ENCODE measurements around the gene BTBD9. TPM values are rescaled to one million over a fixed set of nuclear protein-coding genes. Genes with fewer than 3 reads are reported as not detected.
A peak's percentile ranks its signal among the peaks of the same experiment; 100 is the strongest.

Gene BTBD9
- total RNA-seq, 1 donor, result 25.3 TPM

- no peak for DNase-seq (ENCODE audit: insufficient read length, low spot score, missing footprints)
- no peaks in the 10 kb centered on the region for H3K9me3 ChIP-seq (ENCODE audit: low read depth, low read length)
- no peak for TF ChIP-seq CTCF (IDR thresholded peaks at IDR 0.05; ENCODE audit: extremely low read depth, low read depth, low read length)
- peaks cover 3% of the 10 kb centered on the region for H3K4me1 ChIP-seq (ENCODE audit: insufficient read depth, low read length)
- no peaks in the 10 kb centered on the region for H4K20me1 ChIP-seq (ENCODE audit: insufficient read depth, low read length)
- H3K27ac ChIP-seq (ENCODE audit: low read depth, low read length), result no peak overlapping the region
- H3K36me3 ChIP-seq (ENCODE audit: insufficient read depth, low read length), result no peaks in the 10 kb centered on the region
- H3K4me2 ChIP-seq (ENCODE audit: insufficient read depth, low read length), result no peak overlapping the region
- no peaks in the 10 kb centered on the region for H3K79me2 ChIP-seq (ENCODE audit: insufficient read depth, low read length)
- no peak overlapping the region for H2AFZ ChIP-seq (ENCODE audit: low read length)
- H3K4me3 ChIP-seq (ENCODE audit: insufficient read depth, low read length), result no peak overlapping the region
- H3K27me3 ChIP-seq (ENCODE audit: insufficient read depth, low read length), result no peaks in the 10 kb centered on the region
Measured at GRCh38 chr6:38375937-38376336, 263.8 kb downstream of the BTBD9 start.

DNA sequence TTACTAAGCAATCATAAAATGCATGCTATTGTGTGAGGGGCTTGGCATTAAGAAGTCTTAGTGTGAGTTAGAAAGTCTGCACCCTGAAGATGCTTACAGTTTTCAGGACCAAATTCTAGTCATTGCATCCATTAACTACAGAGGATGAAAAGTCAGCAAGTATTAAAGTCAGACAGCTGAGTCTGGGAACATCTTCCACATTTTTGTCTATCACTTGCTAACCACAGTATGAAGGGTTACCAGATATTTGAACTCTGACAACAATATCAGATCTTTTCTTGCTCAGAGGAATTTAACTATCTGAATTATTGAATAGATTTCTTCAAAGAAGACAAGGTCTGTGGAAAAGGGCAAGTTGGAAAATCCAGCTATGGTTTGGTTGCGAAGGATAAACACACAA lies 264.4 kb downstream of the BTBD9 start:
- Histone ChIP-seq H3K27me3 (ENCODE audit: insufficient read depth, low read length) (no peaks in the 10 kb centered on the region), H3K4me1 (ENCODE audit: insufficient read depth, low read length) (peaks cover 3% of the 10 kb centered on the region), H2AFZ (ENCODE audit: low read length) (no peak overlapping the region), H4K20me1 (ENCODE audit: insufficient read depth, low read length) (no peaks in the 10 kb centered on the region), H3K36me3 (ENCODE audit: insufficient read depth, low read length) (no peaks in the 10 kb centered on the region), H3K79me2 (ENCODE audit: insufficient read depth, low read length) (no peaks in the 10 kb centered on the region), H3K4me3 (ENCODE audit: insufficient read depth, low read length) (no peak overlapping the region), H3K9me3 (ENCODE audit: low read depth, low read length) (no peaks in the 10 kb centered on the region), H3K4me2 (ENCODE audit: insufficient read depth, low read length) (no peak overlapping the region), H3K27ac (ENCODE audit: low read depth, low read length) (no peak overlapping the region)
- no peak for DNase-seq (ENCODE audit: insufficient read length, low spot score, missing footprints)
- TF ChIP-seq CTCF (IDR thresholded peaks at IDR 0.05; ENCODE audit: extremely low read depth, low read depth, low read length), result no peak

DNA sequence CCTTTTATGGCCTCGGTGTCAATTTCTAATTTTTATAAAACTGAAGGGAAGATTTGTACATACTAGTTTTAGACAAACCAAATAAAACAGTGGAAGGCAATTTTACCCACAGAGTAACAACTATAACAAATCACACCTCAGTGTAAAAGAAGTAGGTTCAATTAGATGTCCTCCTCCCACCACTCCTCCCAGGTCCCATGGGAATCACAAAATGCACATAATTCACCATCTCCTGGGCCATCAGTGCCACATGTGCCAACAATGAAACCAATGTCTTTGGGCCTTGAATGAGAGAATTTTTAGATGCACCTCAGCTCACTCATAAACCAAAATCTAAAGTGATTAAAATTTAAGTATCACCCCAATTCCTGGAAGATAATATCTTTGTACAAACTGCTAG lies 267.8 kb downstream of the BTBD9 start:
- Histone ChIP-seq H3K4me2 (ENCODE audit: insufficient read depth, low read length) (no peak overlapping the region), H3K4me3 (ENCODE audit: insufficient read depth, low read length) (no peak overlapping the region), H3K36me3 (ENCODE audit: insufficient read depth, low read length) (no peaks in the 10 kb centered on the region), H3K79me2 (ENCODE audit: insufficient read depth, low read length) (no peaks in the 10 kb centered on the region), H3K4me1 (ENCODE audit: insufficient read depth, low read length) (peaks cover 3% of the 10 kb centered on the region), H3K9me3 (ENCODE audit: low read depth, low read length) (no peaks in the 10 kb centered on the region), H3K27ac (ENCODE audit: low read depth, low read length) (no peak overlapping the region), H2AFZ (ENCODE audit: low read length) (no peak overlapping the region), H4K20me1 (ENCODE audit: insufficient read depth, low read length) (no peaks in the 10 kb centered on the region), H3K27me3 (ENCODE audit: insufficient read depth, low read length) (no peaks in the 10 kb centered on the region)
- no peak for TF ChIP-seq CTCF (IDR thresholded peaks at IDR 0.05; ENCODE audit: extremely low read depth, low read depth, low read length)
- no peak for DNase-seq (ENCODE audit: insufficient read length, low spot score, missing footprints)

DNA sequence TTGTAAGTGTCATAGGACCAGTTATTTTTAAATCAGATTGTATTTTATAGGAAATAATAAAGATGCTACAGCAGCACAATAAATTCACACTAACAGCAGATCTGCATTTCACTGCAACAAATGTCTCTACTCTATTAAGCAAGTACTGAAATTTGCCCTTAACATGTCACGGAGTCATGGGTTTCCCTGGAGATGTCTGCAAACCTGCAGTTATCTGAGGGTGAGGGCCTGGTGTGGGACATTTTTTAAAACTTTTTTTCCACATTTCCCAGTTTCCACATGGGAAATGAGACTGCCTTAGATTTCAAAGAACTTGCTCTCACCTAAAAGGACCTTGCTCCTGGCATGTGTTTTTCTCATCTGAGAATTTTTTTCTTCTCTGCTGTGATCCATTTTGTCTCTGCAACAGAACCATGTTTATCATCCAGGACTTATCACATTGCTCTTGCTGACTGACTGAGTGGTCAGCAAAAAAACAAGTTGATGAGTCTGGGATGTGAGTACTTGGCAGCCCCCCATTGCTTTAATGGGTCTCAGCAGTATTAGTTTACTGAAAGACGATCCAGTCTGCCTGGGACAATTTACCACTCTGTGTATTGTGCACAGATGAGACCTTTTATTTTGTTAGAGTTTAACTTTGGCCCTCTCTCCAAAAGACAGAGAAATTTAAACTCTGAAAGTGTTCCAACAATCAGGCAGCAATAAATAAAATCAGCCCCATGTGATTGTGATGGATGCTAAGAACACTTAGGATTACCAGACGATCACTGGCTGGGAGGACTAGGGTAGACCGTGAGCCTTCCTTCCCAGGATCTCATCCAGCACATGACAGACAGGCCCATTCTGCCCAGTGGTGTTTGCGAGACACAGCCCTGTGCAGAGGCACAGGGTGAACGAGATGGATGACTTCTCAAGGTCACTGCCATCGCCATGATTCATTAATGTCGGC lies 268.8 kb downstream of the BTBD9 start:
- H3K27ac ChIP-seq (ENCODE audit: low read depth, low read length), result no peak overlapping the region
- TF ChIP-seq CTCF (IDR thresholded peaks at IDR 0.05; ENCODE audit: extremely low read depth, low read depth, low read length), result no peak
- no peaks in the 10 kb centered on the region for H3K36me3 ChIP-seq (ENCODE audit: insufficient read depth, low read length)
- H3K79me2 ChIP-seq (ENCODE audit: insufficient read depth, low read length), result no peaks in the 10 kb centered on the region
- no peaks in the 10 kb centered on the region for H4K20me1 ChIP-seq (ENCODE audit: insufficient read depth, low read length)
- no peak overlapping the region for H3K4me3 ChIP-seq (ENCODE audit: insufficient read depth, low read length)
- peak; percentile 55 for DNase-seq (ENCODE audit: insufficient read length, low spot score, missing footprints)
- H2AFZ ChIP-seq (ENCODE audit: low read length), result no peak overlapping the region
- H3K9me3 ChIP-seq (ENCODE audit: low read depth, low read length), result no peaks in the 10 kb centered on the region
- no peak overlapping the region for H3K4me2 ChIP-seq (ENCODE audit: insufficient read depth, low read length)
- H3K27me3 ChIP-seq (ENCODE audit: insufficient read depth, low read length), result no peaks in the 10 kb centered on the region
- H3K4me1 ChIP-seq (ENCODE audit: insufficient read depth, low read length), result peaks cover 3% of the 10 kb centered on the region

Measured in osteoblast (primary cell).